ENCODE data around the gene CP.

CP gene

GRCh38 chr3:149122721-149123578 lies 98.7 kb downstream of the CP start:
- no peak for DNase-seq (ENCODE audit: low read depth in 2 of 2)
